ENCODE results near the gene FZD2.
"Not testable (repeated sequence)": the region's sequence is repeated elsewhere in the genome, so short reads cannot be mapped to it uniquely, and the experiment has no call there.

The FZD2 gene

GRCh38 chr17:44556166-44556831, 985 bp upstream of the FZD2 start:
- Histone ChIP-seq H3K27me3 (ENCODE audit: insufficient read depth, low read length) (no peaks in the 10 kb centered on the region), H2AFZ (ENCODE audit: low read depth, low read length) (no peak overlapping the region), H3K9me3 (ENCODE audit: low read length) (no peaks in the 10 kb centered on the region), H3K4me3 (ENCODE audit: low read length) (peak overlapping the region; percentile 89), H3K36me3 (ENCODE audit: insufficient read depth, low read length) (peaks cover 2% of the 10 kb centered on the region), H3K4me1 (ENCODE audit: insufficient read depth, low read length) (peaks cover 27% of the 10 kb centered on the region)

DNA sequence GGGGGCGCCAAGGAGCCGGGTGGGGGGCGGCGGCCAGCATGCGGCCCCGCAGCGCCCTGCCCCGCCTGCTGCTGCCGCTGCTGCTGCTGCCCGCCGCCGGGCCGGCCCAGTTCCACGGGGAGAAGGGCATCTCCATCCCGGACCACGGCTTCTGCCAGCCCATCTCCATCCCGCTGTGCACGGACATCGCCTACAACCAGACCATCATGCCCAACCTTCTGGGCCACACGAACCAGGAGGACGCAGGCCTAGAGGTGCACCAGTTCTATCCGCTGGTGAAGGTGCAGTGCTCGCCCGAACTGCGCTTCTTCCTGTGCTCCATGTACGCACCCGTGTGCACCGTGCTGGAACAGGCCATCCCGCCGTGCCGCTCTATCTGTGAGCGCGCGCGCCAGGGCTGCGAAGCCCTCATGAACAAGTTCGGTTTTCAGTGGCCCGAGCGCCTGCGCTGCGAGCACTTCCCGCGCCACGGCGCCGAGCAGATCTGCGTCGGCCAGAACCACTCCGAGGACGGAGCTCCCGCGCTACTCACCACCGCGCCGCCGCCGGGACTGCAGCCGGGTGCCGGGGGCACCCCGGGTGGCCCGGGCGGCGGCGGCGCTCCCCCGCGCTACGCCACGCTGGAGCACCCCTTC, 484 bp downstream of the FZD2 start:
- H3K4me1 ChIP-seq (ENCODE audit: insufficient read depth, low read length), result peaks cover 39% of the 10 kb centered on the region

DNA sequence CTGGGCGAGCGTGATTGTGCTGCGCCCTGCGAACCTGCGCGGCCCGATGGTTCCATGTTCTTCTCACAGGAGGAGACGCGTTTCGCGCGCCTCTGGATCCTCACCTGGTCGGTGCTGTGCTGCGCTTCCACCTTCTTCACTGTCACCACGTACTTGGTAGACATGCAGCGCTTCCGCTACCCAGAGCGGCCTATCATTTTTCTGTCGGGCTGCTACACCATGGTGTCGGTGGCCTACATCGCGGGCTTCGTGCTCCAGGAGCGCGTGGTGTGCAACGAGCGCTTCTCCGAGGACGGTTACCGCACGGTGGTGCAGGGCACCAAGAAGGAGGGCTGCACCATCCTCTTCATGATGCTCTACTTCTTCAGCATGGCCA, 1.0 kb downstream of the FZD2 start:
- Histone ChIP-seq H3K36me3 (ENCODE audit: insufficient read depth, low read length) (peaks cover 2% of the 10 kb centered on the region), H3K9me3 (ENCODE audit: low read length) (no peaks in the 10 kb centered on the region), H3K4me1 (ENCODE audit: insufficient read depth, low read length) (peaks cover 39% of the 10 kb centered on the region), H2AFZ (ENCODE audit: low read depth, low read length) (no peak overlapping the region), H3K4me3 (ENCODE audit: low read length) (peak overlapping the region; percentile 89), H3K27me3 (ENCODE audit: insufficient read depth, low read length) (no peaks in the 10 kb centered on the region)

More for the DNA sequence above, 484 bp downstream of the FZD2 start:
- Histone ChIP-seq H2AFZ (ENCODE audit: low read depth, low read length) (no peak overlapping the region), H3K9me3 (ENCODE audit: low read length) (no peaks in the 10 kb centered on the region), H3K36me3 (ENCODE audit: insufficient read depth, low read length) (peaks cover 2% of the 10 kb centered on the region), H3K27me3 (ENCODE audit: insufficient read depth, low read length) (no peaks in the 10 kb centered on the region), H3K4me3 (ENCODE audit: low read length) (peak overlapping the region; percentile 89)

DNA sequence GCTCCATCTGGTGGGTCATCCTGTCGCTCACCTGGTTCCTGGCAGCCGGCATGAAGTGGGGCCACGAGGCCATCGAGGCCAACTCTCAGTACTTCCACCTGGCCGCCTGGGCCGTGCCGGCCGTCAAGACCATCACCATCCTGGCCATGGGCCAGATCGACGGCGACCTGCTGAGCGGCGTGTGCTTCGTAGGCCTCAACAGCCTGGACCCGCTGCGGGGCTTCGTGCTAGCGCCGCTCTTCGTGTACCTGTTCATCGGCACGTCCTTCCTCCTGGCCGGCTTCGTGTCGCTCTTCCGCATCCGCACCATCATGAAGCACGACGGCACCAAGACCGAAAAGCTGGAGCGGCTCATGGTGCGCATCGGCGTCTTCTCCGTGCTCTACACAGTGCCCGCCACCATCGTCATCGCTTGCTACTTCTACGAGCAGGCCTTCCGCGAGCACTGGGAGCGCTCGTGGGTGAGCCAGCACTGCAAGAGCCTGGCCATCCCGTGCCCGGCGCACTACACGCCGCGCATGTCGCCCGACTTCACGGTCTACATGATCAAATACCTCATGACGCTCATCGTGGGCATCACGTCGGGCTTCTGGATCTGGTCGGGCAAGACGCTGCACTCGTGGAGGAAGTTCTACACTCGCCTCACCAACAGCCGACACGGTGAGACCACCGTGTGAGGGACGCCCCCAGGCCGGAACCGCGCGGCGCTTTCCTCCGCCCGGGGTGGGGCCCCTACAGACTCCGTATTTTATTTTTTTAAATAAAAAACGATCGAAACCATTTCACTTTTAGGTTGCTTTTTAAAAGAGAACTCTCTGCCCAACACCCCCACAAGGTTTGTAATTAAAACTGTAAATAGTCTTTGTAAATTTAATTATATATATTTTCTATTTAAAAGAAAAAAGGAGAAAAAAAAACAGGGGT, 1.7 kb downstream of the FZD2 start:
- peaks cover 2% of the 10 kb centered on the region for H3K36me3 ChIP-seq (ENCODE audit: insufficient read depth, low read length)
- no peak overlapping the region for H2AFZ ChIP-seq (ENCODE audit: low read depth, low read length)
- peak overlapping the region; percentile 89 for H3K4me3 ChIP-seq (ENCODE audit: low read length)
- peaks cover 39% of the 10 kb centered on the region for H3K4me1 ChIP-seq (ENCODE audit: insufficient read depth, low read length)
- no peaks in the 10 kb centered on the region for H3K9me3 ChIP-seq (ENCODE audit: low read length)
- no peaks in the 10 kb centered on the region for H3K27me3 ChIP-seq (ENCODE audit: insufficient read depth, low read length)

GRCh38 chr17:44559634-44560554, 2.6 kb downstream of the FZD2 start:
- Histone ChIP-seq H3K4me1 (ENCODE audit: insufficient read depth, low read length) (peaks cover 37% of the 10 kb centered on the region), H3K36me3 (ENCODE audit: insufficient read depth, low read length) (peaks cover 2% of the 10 kb centered on the region), H3K9me3 (ENCODE audit: low read length) (no peaks in the 10 kb centered on the region), H3K4me3 (ENCODE audit: low read length) (peak overlapping the region; percentile 89), H3K27me3 (ENCODE audit: insufficient read depth, low read length) (no peaks in the 10 kb centered on the region), H2AFZ (ENCODE audit: low read depth, low read length) (no peak overlapping the region)

- peak overlapping the region; percentile 89 for H3K4me3 ChIP-seq (ENCODE audit: low read length)
- H2AFZ ChIP-seq (ENCODE audit: low read depth, low read length), result no peak overlapping the region
- H3K27me3 ChIP-seq (ENCODE audit: insufficient read depth, low read length), result no peaks in the 10 kb centered on the region
- peaks cover 2% of the 10 kb centered on the region for H3K36me3 ChIP-seq (ENCODE audit: insufficient read depth, low read length)
- H3K9me3 ChIP-seq (ENCODE audit: low read length), result peaks cover 2% of the 10 kb centered on the region
- peaks cover 24% of the 10 kb centered on the region for H3K4me1 ChIP-seq (ENCODE audit: insufficient read depth, low read length)
Observed at GRCh38 chr17:44561237-44561623, 3.9 kb downstream of the FZD2 start.

GRCh38 chr17:44564429-44564828, 7.1 kb downstream of the FZD2 start:
- Histone ChIP-seq H3K36me3 (ENCODE audit: insufficient read depth, low read length) (no peaks in the 10 kb centered on the region), H3K4me1 (ENCODE audit: insufficient read depth, low read length) (peaks cover 19% of the 10 kb centered on the region), H2AFZ (ENCODE audit: low read depth, low read length) (no peak overlapping the region)

DNA sequence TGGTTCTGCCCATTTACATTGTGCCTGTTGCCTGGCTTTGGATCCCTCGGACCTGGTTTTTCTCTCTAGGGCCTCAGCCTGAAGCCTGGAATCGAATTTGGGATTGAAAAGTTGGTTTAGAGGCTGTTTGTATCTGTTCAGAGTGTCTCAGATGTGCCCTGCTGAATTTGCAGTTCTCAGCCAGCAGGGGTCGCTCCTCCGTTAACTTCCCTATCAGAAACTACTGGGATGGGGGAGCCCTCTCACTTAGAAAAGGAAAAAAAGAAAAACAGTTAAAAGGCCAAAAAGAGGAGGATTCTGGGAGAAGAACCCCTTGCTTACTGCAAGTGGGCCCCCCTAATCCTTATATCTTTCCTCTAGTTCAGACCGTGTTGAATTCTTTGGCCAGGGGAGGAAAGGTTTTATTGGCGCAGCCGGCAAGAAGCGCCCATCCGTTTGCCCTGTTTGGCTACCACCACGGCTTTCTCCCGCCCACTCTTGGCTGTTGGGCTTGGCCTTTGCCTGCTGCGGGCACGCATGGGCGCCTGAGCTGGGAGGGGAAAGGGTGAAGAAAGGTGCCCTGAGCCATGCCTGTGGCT, 8.7 kb downstream of the FZD2 start:
- no peaks in the 10 kb centered on the region for H3K27me3 ChIP-seq (ENCODE audit: insufficient read depth, low read length)
- H3K4me1 ChIP-seq (ENCODE audit: insufficient read depth, low read length), result peaks cover 16% of the 10 kb centered on the region

More at GRCh38 chr17:44564429-44564828, 7.1 kb downstream of the FZD2 start:
- Histone ChIP-seq H3K4me3 (ENCODE audit: low read length) (no peak overlapping the region), H3K9me3 (ENCODE audit: low read length) (peaks cover 2% of the 10 kb centered on the region), H3K27me3 (ENCODE audit: insufficient read depth, low read length) (no peaks in the 10 kb centered on the region)

DNA sequence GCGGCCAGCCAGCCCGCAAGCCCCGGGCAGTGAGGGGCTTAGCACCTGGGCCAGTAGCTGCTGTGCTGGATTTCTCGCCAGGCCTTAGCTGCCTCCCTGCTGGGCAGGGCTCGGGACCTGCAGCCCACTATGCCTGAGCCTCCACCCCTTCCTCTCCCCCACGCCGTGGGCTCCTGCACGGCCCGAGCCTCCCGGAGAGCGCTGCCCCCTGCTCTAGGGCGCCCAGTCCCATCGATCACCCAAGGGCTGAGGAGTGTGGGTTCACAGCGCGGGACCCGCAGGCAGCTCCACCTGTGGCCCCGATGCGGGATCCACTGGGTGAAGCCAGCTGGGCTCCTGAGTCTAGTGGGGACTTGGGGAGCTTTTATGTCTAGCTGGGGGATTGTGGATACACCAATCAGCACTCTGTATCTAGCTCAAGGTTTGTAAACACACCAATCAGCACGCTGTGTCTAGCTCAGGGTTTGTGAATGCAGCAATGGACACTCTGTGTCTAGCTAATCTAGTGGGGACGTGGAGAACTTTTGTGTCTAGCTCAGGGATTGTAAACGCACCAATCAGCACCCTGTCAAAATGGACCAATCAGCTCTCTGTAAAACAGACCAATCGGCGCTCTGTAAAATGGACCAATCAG, 11.1 kb downstream of the FZD2 start:
- H3K4me1 ChIP-seq (ENCODE audit: insufficient read depth, low read length); H3K36me3 ChIP-seq (ENCODE audit: insufficient read depth, low read length); H2AFZ ChIP-seq (ENCODE audit: low read depth, low read length); H3K9me3 ChIP-seq (ENCODE audit: low read length); H3K27me3 ChIP-seq (ENCODE audit: insufficient read depth, low read length); H3K4me3 ChIP-seq (ENCODE audit: low read length): not testable (repeated sequence)

More for the DNA sequence above, 8.7 kb downstream of the FZD2 start:
- Histone ChIP-seq H3K36me3 (ENCODE audit: insufficient read depth, low read length) (no peaks in the 10 kb centered on the region), H2AFZ (ENCODE audit: low read depth, low read length) (no peak overlapping the region), H3K4me3 (ENCODE audit: low read length) (no peak overlapping the region), H3K9me3 (ENCODE audit: low read length) (peaks cover 2% of the 10 kb centered on the region)

DNA sequence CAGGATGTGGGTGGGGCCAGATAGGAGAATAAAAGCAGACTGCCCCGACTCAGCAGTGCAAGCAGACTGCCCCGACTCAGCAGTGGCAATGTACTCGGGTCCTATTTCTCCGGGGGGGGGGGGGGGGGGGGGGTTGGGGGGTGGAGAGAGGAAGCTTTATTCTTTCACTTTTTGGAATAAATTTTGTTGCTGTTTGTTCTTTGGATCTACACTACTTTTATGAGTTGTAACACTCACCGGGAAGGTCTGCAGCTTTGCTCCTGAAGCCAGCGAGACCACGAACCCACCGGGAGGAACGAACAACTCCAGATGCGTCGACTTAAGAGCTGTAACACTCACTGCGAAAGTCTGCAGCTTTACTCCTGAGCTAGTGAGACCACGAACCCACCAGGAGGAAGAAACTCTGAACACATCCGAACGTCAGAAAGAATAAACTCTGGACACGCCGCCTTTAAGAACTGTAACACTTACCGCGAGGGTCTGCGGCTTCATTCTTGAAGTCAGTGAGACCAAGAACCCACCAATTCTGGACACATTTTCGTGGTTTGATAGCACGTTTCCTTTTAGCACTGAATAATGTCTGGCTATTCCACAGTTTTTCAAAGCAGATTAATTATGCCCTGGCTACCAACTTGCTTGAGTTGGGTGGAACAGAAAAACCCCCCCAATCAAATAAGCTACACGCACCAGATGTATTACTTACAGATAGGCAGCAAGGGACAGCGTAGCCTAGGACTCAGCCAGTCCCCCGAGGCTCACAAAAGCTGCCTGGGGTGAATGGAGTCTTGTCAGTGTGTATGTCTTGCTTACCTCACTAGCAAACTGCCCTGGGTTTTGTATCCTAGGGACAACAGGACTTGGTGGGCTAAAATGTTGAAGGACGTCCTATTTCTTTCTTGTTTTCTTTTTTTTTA, 11.9 kb downstream of the FZD2 start:
- Histone ChIP-seq H3K4me3 (ENCODE audit: low read length) (no peak overlapping the region), H3K27me3 (ENCODE audit: insufficient read depth, low read length) (no peaks in the 10 kb centered on the region), H2AFZ (ENCODE audit: low read depth, low read length) (no peak overlapping the region), H3K36me3 (ENCODE audit: insufficient read depth, low read length) (no peaks in the 10 kb centered on the region), H3K9me3 (ENCODE audit: low read length) (peaks cover 2% of the 10 kb centered on the region), H3K4me1 (ENCODE audit: insufficient read depth, low read length) (no peaks in the 10 kb centered on the region)

- Histone ChIP-seq H2AFZ (ENCODE audit: low read depth, low read length) (no peak overlapping the region), H3K36me3 (ENCODE audit: insufficient read depth, low read length) (no peaks in the 10 kb centered on the region), H3K4me1 (ENCODE audit: insufficient read depth, low read length) (no peaks in the 10 kb centered on the region), H3K27me3 (ENCODE audit: insufficient read depth, low read length) (no peaks in the 10 kb centered on the region), H3K4me3 (ENCODE audit: low read length) (no peak overlapping the region), H3K9me3 (ENCODE audit: low read length) (no peaks in the 10 kb centered on the region)
Observed at GRCh38 chr17:44572801-44573200, 15.5 kb downstream of the FZD2 start.

All from neuron (in vitro differentiated cells).